Measurements from ENCODE around the gene MAP4K4. TPM values are rescaled to one million over a fixed set of nuclear protein-coding genes. Genes with fewer than 3 reads are reported as not detected.

The MAP4K4 gene
- total and polyA plus RNA-seq, 2 of the 13 experiments (the other 11 are each of a cell fraction or from before 2014, with no cell fraction given): 105 to 264 TPM

DNA sequence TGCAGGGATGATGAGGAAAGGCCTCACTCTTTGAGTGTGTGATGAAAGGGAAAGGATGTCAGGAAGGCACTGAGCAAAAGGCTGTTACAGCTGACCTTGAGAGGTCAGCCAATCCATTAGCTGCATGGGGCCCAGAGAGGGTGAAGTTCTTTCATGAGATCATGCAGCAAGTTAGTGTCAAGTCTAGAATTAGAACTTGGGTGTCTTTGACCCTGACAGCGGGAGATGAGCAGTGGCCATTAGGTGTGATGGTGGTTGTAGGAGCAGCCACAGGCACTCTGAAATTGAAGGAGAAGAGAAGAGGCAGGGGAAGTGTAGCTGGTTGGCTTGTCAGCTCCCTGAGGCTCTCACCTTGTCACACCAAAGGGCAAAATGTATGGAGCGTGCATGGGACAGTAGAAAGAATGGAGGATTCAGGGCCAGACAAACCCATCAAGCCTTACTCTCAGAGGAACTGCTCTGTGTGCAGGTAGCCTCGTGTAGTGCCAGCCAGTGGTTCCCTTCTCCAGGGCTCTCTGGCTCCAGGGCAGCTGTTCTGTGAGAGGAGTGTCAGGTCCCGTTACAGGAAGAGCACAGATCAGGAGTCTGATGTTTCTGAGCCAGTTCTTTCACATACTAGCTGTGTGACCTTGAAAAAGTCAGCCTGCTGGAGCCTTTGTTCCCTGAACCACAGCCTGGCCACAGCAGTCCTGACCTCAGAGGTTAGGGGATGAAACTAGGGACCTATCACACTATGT is 35.9 kb downstream of the MAP4K4 start (continued):
- TF ChIP-seq, protein P1, sequence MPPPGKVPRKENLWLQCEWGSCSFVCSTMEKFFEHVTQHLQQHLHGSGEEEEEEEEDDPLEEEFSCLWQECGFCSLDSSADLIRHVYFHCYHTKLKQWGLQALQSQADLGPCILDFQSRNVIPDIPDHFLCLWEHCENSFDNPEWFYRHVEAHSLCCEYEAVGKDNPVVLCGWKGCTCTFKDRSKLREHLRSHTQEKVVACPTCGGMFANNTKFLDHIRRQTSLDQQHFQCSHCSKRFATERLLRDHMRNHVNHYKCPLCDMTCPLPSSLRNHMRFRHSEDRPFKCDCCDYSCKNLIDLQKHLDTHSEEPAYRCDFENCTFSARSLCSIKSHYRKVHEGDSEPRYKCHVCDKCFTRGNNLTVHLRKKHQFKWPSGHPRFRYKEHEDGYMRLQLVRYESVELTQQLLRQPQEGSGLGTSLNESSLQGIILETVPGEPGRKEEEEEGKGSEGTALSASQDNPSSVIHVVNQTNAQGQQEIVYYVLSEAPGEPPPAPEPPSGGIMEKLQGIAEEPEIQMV (CRISPR knock-in tag; IDR thresholded peaks at IDR 0.05; ENCODE audit: low read depth): 0 out of 2 replicates have a peak, but pooled peaks have one; percentile 60
- TF ChIP-seq AGO1 (IDR thresholded peaks at IDR 0.05; ENCODE audit: low read depth, low read length, poor library complexity, severe bottlenecking) (no peak), ZNF33B (CRISPR knock-in tag; IDR thresholded peaks at IDR 0.05) (no peak), ZNF33A (CRISPR knock-in tag; IDR thresholded peaks at IDR 0.05; ENCODE audit: borderline replicate concordance) (no peak), ZMAT5 (CRISPR knock-in tag; IDR thresholded peaks at IDR 0.05; ENCODE audit: borderline replicate concordance, low read depth) (no peak), ZNF713 (CRISPR knock-in tag; IDR thresholded peaks at IDR 0.05) (no peak), RBFOX2 (IDR thresholded peaks at IDR 0.05; ENCODE audit: low read depth, low read length) (peak; percentile 47), GTF3A (CRISPR knock-in tag; conservative IDR thresholded peaks at IDR 0.05) (no peak), MAZ (IDR thresholded peaks at IDR 0.05; ENCODE audit: borderline replicate concordance, low read depth, low read length) (no peak), MAZ (CRISPR knock-in tag; IDR thresholded peaks at IDR 0.05; ENCODE audit: low read depth) (0 out of 2 replicates have a peak, but pooled peaks have one; percentile 35), ZNF205 (CRISPR knock-in tag; IDR thresholded peaks at IDR 0.05) (peak; percentile 43; the same call in 1 of the 2 replicates), KDM2A (CRISPR knock-in tag; IDR thresholded peaks at IDR 0.05; ENCODE audit: borderline replicate concordance, low read depth) (0 out of 2 replicates have a peak, but pooled peaks have one; percentile 50), PCBP2 (optimal IDR thresholded peaks at IDR 0.05; ENCODE audit: low read depth, low read length, poor library complexity, severe bottlenecking) (no peak), ZNF607 (CRISPR knock-in tag; IDR thresholded peaks at IDR 0.05; ENCODE audit: borderline replicate concordance) (no peak), ZSCAN30 (CRISPR knock-in tag; IDR thresholded peaks at IDR 0.05) (no peak), RXRB (CRISPR knock-in tag; IDR thresholded peaks at IDR 0.05; ENCODE audit: borderline replicate concordance) (peak; percentile 79), KDM5A (IDR thresholded peaks at IDR 0.05; ENCODE audit: borderline replicate concordance, low read length) (no peak; the same call in 1 of the 2 replicates), ZNF816 (CRISPR knock-in tag; IDR thresholded peaks at IDR 0.05; ENCODE audit: borderline replicate concordance) (no peak), PAWR (CRISPR knock-in tag; IDR thresholded peaks at IDR 0.05; ENCODE audit: borderline replicate concordance) (no peak), ZNF7 (CRISPR knock-in tag; IDR thresholded peaks at IDR 0.05) (no peak), ZNF543 (CRISPR knock-in tag; IDR thresholded peaks at IDR 0.05) (0 out of 2 replicates have a peak, but pooled peaks have one; percentile 30), PRPF4 (IDR thresholded peaks at IDR 0.05; ENCODE audit: low read depth, low read length, poor library complexity, severe bottlenecking) (no peak), NR2F1 (CRISPR knock-in tag; IDR thresholded peaks at IDR 0.05) (peak; percentile 57 to 90), ZNF101 (CRISPR knock-in tag; IDR thresholded peaks at IDR 0.05; ENCODE audit: borderline replicate concordance, low read depth) (no peak), RNF2 (conservative IDR thresholded peaks at IDR 0.05; ENCODE audit: low read depth) (no peak)
- TF ChIP-seq, protein P2, sequence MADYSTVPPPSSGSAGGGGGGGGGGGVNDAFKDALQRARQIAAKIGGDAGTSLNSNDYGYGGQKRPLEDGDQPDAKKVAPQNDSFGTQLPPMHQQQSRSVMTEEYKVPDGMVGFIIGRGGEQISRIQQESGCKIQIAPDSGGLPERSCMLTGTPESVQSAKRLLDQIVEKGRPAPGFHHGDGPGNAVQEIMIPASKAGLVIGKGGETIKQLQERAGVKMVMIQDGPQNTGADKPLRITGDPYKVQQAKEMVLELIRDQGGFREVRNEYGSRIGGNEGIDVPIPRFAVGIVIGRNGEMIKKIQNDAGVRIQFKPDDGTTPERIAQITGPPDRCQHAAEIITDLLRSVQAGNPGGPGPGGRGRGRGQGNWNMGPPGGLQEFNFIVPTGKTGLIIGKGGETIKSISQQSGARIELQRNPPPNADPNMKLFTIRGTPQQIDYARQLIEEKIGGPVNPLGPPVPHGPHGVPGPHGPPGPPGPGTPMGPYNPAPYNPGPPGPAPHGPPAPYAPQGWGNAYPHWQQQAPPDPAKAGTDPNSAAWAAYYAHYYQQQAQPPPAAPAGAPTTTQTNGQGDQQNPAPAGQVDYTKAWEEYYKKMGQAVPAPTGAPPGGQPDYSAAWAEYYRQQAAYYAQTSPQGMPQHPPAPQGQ (CRISPR knock-in tag; IDR thresholded peaks at IDR 0.05; ENCODE audit: borderline replicate concordance): no peak
